A549 (cell line): ENCODE measurements around the gene POLD4. TPM values are rescaled to one million over a fixed set of nuclear protein-coding genes. Genes with fewer than 3 reads are reported as not detected.

Source experiments
- EP300 ChIP-seq, 2 experiments: fragments of >200 bp; sonication (Bioruptor Twin); formaldehyde crosslinking; IDR thresholded peaks; 2 replicates in 1 of 2; 3 replicates in 1 of 2; pipeline ENCODE4 v1.6.1; 2016 to 2017
- FOSL2 ChIP-seq, 2 experiments: fragments of 450-650 bp in 1 of 2; fragments of >200 bp in 1 of 2; sonication (Bioruptor Twin) in 1 of 2; formaldehyde crosslinking; IDR thresholded peaks; 2 replicates each; pipeline versions ENCODE4 v1.5.0 to v1.6.1; 2016 to 2020; ENCODE audit warnings: mild to moderate bottlenecking in 1 of 2, moderate library complexity in 1 of 2
- HOXA7 ChIP-seq: fragments of 250-450 bp; sonication (Bioruptor Pico); IDR thresholded peaks from 2 replicates; pipeline ENCODE4 v1.5.0; 2020; ENCODE audit warnings: mild to moderate bottlenecking, moderate library complexity
- HOXB13 ChIP-seq: fragments of 250-450 bp; sonication (Bioruptor Pico); IDR thresholded peaks from 2 replicates; pipeline ENCODE4 v1.5.0; 2020; ENCODE audit warnings: low read depth, mild to moderate bottlenecking, moderate library complexity
- HOXB5 ChIP-seq: fragments of 250-450 bp; sonication (Bioruptor Pico); IDR thresholded peaks from 2 replicates; pipeline ENCODE4 v1.5.0; 2020; ENCODE audit warnings: mild to moderate bottlenecking, moderate library complexity
- JUNB ChIP-seq: fragments of >200 bp; sonication (Bioruptor Twin); formaldehyde crosslinking; IDR thresholded peaks from 2 replicates; pipeline ENCODE4 v1.6.1; 2016
- NFE2L2 ChIP-seq: fragments of 150-350 bp; conservative IDR thresholded peaks from 2 replicates; pipeline ENCODE4 v1.6.1; 2014; ENCODE audit warnings: low read length
- POLR2A ChIP-seq: IDR thresholded peaks from 2 replicates; pipeline ENCODE4 v1.6.1; 2012; ENCODE audit warnings: mild to moderate bottlenecking, low read length
- RAD21 ChIP-seq, 2 experiments: fragments of >200 bp in 1 of 2; sonication (Bioruptor Twin) in 1 of 2; formaldehyde crosslinking in 1 of 2; IDR thresholded peaks in 1 of 2; conservative IDR thresholded peaks in 1 of 2; 2 replicates in 1 of 2; 3 replicates in 1 of 2; pipeline ENCODE4 v1.6.1; 2012 to 2018; ENCODE audit warnings: inconsistent platforms in 1 of 2
- RCOR1 ChIP-seq: fragments of 150-350 bp; IDR thresholded peaks from 2 replicates; pipeline ENCODE4 v1.6.1; 2014; ENCODE audit warnings: antibody characterized with exemption, low read length, low read depth
- SMC3 ChIP-seq: fragments of >200 bp; sonication (Bioruptor Twin); formaldehyde crosslinking; IDR thresholded peaks from 3 replicates; pipeline ENCODE4 v1.6.1; 2018; ENCODE audit warnings: inconsistent platforms
- ZC3H11A ChIP-seq: fragments of 450-650 bp; IDR thresholded peaks from 2 replicates; pipeline ENCODE4 v1.6.1; 2014; ENCODE audit warnings: antibody characterized with exemption, mild to moderate bottlenecking
- polyA plus RNA-seq, 4 experiments: library from polyadenylated mRNA; depleted of rRNA in 3 of 4; stranded (reverse); fragments of >200 nt; fragmentation: RNase III in 1 of 4; extraction: RNeasy Plus Mini Kit Qiagen cat#74134 plus additional on column Dnase treatment in 1 of 4; gene quantifications; 2 replicates in 3 of 4; 3 replicates in 1 of 4; pipeline ENCODE4 v1.2.3, GENCODE V29; 2011 to 2017
- TF ChIP-seq, protein P1 (sequence below): fragments of 250-450 bp; sonication (Bioruptor Pico); IDR thresholded peaks from 2 replicates; pipeline ENCODE4 v1.5.0; 2021; ENCODE audit warnings: mild to moderate bottlenecking, moderate library complexity, borderline replicate concordance
- TF ChIP-seq, protein P2 (sequence below): fragments of 150-350 bp; IDR thresholded peaks from 2 replicates; pipeline ENCODE4 v1.6.1; 2014; ENCODE audit warnings: low read depth, mild to moderate bottlenecking, low read length
- TF ChIP-seq, protein P3 (sequence below): fragments of 200-600 bp; sonication (generic); IDR thresholded peaks from 2 replicates; pipeline ENCODE4 v1.6.1; 2016; ENCODE audit warnings: antibody characterized with exemption, mild to moderate bottlenecking, moderate library complexity
- TF ChIP-seq, protein P4 (sequence below): IDR thresholded peaks from 2 replicates; pipeline ENCODE4 v1.6.1; 2012
- TF ChIP-seq, protein P5 (sequence below): IDR thresholded peaks from 2 replicates; pipeline ENCODE4 v1.6.1; 2012; ENCODE audit warnings: low read depth, borderline replicate concordance

POLD4 gene
- polyA plus RNA-seq, 2 of the 4 experiments (the other 2 are of a cell fraction): 140 to 148 TPM

DNA sequence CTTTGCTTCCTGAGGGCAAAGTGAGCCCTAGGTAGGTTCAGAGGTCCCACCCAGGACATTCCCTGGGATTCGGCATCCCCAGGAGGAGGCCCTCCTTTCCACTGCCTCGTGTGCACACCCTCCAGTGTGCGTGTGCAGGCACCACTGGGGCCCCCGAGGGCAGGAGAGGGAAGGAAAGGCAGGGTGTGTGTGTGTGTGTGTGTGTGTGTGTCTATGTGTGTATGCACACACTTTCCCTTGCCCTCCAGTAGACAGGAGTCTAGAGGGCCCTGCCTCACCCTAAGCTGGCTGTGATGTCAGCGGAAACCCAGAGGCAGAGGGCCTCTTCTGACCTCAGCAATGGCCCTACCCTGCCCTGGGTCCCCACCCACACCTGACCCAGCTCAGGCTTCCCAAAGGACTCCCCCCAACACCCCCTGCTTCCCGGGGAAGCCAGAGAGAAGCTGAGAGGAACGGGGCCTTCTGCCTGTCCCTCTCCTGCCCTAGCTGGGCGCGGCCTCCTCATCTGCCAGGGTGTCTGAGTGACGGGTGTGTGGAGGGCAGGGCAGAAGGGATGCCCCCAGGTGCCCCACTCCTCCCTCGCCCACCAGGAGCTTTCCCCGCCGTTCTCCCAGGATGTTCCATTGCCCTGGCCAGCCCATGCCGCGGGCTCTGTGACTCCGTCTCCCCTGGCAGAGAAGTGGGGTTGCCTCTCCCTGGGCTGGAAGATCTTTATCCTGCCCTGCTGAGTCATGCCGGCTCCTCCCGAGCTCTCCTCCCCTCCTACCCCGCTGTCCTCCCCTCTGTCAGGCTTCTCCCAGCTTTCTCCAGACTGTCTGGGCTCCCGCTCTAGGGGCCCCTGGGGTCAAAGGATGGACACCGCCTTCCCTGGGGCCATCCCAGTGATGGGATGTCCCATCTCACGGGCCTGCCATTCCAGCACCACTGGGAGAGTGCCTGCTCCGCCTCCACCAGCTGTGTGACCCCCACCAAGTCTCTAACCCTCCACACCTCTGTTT is 26.0 kb upstream of the POLD4 start (continued):
- TF ChIP-seq, protein P1, sequence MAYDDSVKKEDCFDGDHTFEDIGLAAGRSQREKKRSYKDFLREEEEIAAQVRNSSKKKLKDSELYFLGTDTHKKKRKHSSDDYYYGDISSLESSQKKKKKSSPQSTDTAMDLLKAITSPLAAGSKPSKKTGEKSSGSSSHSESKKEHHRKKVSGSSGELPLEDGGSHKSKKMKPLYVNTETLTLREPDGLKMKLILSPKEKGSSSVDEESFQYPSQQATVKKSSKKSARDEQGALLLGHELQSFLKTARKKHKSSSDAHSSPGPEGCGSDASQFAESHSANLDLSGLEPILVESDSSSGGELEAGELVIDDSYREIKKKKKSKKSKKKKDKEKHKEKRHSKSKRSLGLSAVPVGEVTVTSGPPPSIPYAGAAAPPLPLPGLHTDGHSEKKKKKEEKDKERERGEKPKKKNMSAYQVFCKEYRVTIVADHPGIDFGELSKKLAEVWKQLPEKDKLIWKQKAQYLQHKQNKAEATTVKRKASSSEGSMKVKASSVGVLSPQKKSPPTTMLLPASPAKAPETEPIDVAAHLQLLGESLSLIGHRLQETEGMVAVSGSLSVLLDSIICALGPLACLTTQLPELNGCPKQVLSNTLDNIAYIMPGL (CRISPR knock-in tag): no peak
- TF ChIP-seq, protein P2, sequence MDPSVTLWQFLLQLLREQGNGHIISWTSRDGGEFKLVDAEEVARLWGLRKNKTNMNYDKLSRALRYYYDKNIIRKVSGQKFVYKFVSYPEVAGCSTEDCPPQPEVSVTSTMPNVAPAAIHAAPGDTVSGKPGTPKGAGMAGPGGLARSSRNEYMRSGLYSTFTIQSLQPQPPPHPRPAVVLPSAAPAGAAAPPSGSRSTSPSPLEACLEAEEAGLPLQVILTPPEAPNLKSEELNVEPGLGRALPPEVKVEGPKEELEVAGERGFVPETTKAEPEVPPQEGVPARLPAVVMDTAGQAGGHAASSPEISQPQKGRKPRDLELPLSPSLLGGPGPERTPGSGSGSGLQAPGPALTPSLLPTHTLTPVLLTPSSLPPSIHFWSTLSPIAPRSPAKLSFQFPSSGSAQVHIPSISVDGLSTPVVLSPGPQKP: no peak
- TF ChIP-seq ZC3H11A (no peak), SMC3 (peak; percentile 22; the same call in 2 of the 3 replicates), NFE2L2 (peak; percentile 79), RAD21 (conservative IDR thresholded peaks at IDR 0.05 in 1 of 2, IDR thresholded peaks at IDR 0.05 in 1 of 2) (peak in 1 of 2 experiments; percentile 31; a peak in 3 of 5 replicates), JUNB (no peak), HOXB5 (CRISPR knock-in tag) (peak; percentile 82; the same call in 1 of the 2 replicates), RCOR1 (no peak), HOXB13 (CRISPR knock-in tag) (peak; percentile 76), FOSL2 (IDR thresholded peaks at IDR 0.05) (0 out of 2 replicates have a peak, but pooled peaks have one; percentile 41), FOSL2 (CRISPR knock-in tag; IDR thresholded peaks at IDR 0.05) (peak; percentile 87), HOXA7 (peak; percentile 85), POLR2A (peak; percentile 36), EP300 (IDR thresholded peaks at IDR 0.05) (peak in 1 of 2 experiments; percentile 10; a peak in 2 of 5 replicates)
- TF ChIP-seq, protein P3, sequence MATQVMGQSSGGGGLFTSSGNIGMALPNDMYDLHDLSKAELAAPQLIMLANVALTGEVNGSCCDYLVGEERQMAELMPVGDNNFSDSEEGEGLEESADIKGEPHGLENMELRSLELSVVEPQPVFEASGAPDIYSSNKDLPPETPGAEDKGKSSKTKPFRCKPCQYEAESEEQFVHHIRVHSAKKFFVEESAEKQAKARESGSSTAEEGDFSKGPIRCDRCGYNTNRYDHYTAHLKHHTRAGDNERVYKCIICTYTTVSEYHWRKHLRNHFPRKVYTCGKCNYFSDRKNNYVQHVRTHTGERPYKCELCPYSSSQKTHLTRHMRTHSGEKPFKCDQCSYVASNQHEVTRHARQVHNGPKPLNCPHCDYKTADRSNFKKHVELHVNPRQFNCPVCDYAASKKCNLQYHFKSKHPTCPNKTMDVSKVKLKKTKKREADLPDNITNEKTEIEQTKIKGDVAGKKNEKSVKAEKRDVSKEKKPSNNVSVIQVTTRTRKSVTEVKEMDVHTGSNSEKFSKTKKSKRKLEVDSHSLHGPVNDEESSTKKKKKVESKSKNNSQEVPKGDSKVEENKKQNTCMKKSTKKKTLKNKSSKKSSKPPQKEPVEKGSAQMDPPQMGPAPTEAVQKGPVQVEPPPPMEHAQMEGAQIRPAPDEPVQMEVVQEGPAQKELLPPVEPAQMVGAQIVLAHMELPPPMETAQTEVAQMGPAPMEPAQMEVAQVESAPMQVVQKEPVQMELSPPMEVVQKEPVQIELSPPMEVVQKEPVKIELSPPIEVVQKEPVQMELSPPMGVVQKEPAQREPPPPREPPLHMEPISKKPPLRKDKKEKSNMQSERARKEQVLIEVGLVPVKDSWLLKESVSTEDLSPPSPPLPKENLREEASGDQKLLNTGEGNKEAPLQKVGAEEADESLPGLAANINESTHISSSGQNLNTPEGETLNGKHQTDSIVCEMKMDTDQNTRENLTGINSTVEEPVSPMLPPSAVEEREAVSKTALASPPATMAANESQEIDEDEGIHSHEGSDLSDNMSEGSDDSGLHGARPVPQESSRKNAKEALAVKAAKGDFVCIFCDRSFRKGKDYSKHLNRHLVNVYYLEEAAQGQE: no peak
- TF ChIP-seq, protein P4, sequence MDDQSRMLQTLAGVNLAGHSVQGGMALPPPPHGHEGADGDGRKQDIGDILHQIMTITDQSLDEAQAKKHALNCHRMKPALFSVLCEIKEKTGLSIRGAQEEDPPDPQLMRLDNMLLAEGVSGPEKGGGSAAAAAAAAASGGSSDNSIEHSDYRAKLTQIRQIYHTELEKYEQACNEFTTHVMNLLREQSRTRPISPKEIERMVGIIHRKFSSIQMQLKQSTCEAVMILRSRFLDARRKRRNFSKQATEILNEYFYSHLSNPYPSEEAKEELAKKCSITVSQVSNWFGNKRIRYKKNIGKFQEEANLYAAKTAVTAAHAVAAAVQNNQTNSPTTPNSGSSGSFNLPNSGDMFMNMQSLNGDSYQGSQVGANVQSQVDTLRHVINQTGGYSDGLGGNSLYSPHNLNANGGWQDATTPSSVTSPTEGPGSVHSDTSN: peak; percentile 64
- TF ChIP-seq, protein P5, sequence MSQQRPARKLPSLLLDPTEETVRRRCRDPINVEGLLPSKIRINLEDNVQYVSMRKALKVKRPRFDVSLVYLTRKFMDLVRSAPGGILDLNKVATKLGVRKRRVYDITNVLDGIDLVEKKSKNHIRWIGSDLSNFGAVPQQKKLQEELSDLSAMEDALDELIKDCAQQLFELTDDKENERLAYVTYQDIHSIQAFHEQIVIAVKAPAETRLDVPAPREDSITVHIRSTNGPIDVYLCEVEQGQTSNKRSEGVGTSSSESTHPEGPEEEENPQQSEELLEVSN: peak; percentile 36; the same call in 1 of the 2 replicates
- TF ChIP-seq, all 56 proteins: peak for 25
